ENCODE data around the gene PTPRN2. TPM values are rescaled to one million over a fixed set of nuclear protein-coding genes. Genes with fewer than 3 reads are reported as not detected.
A peak's percentile ranks its signal among the peaks of the same experiment; 100 is the strongest.

Gene PTPRN2
- total and polyA plus RNA-seq, 2 donors, result 1.7 to 1.9 TPM

GRCh38 chr7:157928171-157928794 is 659.3 kb downstream of the PTPRN2 start:
- no peaks in the 10 kb centered on the region for H3K36me3 ChIP-seq (ENCODE audit: control insufficient read depth in 2 of 2, insufficient read depth in 2 of 2, low read length in 1 of 2)
- H3K27me3 ChIP-seq (ENCODE audit: control insufficient read depth in 2 of 2, insufficient read depth in 1 of 2, low read length in 1 of 2), result no peaks in the 10 kb centered on the region
- H3K9me3 ChIP-seq (ENCODE audit: control insufficient read depth in 2 of 2, insufficient read depth in 1 of 2, low read length in 1 of 2), result no peaks in the 10 kb centered on the region
- 96% methylated on average over 12 of the region's 12 CpGs for WGBS
- H3K4me3 ChIP-seq (ENCODE audit: low read length in 2 of 2), result no peak overlapping the region
- H3K27ac ChIP-seq (ENCODE audit: low read depth in 1 of 2, low read length in 1 of 2), result no peak overlapping the region
- no peaks in the 10 kb centered on the region for H3K4me1 ChIP-seq (ENCODE audit: control insufficient read depth in 2 of 2, insufficient read depth in 2 of 2, low read length in 2 of 2)
- no peak for DNase-seq (ENCODE audit: low read depth in 6 of 9, low spot score in 9 of 9)

GRCh38 chr7:157927313-157927925 is 660.2 kb downstream of the PTPRN2 start:
- WGBS, result 35% methylated on average over 14 of the region's 14 CpGs
- Histone ChIP-seq H3K36me3 (ENCODE audit: control insufficient read depth in 2 of 2, insufficient read depth in 2 of 2, low read length in 1 of 2) (no peaks in the 10 kb centered on the region), H3K9me3 (ENCODE audit: control insufficient read depth in 2 of 2, insufficient read depth in 1 of 2, low read length in 1 of 2) (no peaks in the 10 kb centered on the region), H3K4me1 (ENCODE audit: control insufficient read depth in 2 of 2, insufficient read depth in 2 of 2, low read length in 2 of 2) (no peaks in the 10 kb centered on the region), H3K27ac (ENCODE audit: low read depth in 1 of 2, low read length in 1 of 2) (peak overlapping the region in 1 of 2 donors; percentile 8), H3K4me3 (ENCODE audit: low read length in 2 of 2) (no peak overlapping the region), H3K27me3 (ENCODE audit: control insufficient read depth in 2 of 2, insufficient read depth in 1 of 2, low read length in 1 of 2) (no peaks in the 10 kb centered on the region)
- peak in 5 of 9 donors; percentile 17 to 50 (median 21) for DNase-seq (ENCODE audit: low read depth in 6 of 9, low spot score in 9 of 9)

GRCh38 chr7:157926521-157927150 is 661.0 kb downstream of the PTPRN2 start:
- 41% methylated on average over 16 of the region's 16 CpGs for WGBS
- H3K4me3 ChIP-seq (ENCODE audit: low read length in 2 of 2), result no peak overlapping the region

GRCh38 chr7:157926107-157926506 is 661.5 kb downstream of the PTPRN2 start:
- no peaks in the 10 kb centered on the region for H3K36me3 ChIP-seq (ENCODE audit: control insufficient read depth in 2 of 2, insufficient read depth in 2 of 2, low read length in 1 of 2)
- H3K27me3 ChIP-seq (ENCODE audit: control insufficient read depth in 2 of 2, insufficient read depth in 1 of 2, low read length in 1 of 2), result no peaks in the 10 kb centered on the region
- DNase-seq (ENCODE audit: low read depth in 6 of 9, low spot score in 9 of 9), result peak in 1 of 9 donors; percentile 2
- no peak overlapping the region for H3K27ac ChIP-seq (ENCODE audit: low read depth in 1 of 2, low read length in 1 of 2)
- H3K4me3 ChIP-seq (ENCODE audit: low read length in 2 of 2), result no peak overlapping the region
- no peaks in the 10 kb centered on the region for H3K9me3 ChIP-seq (ENCODE audit: control insufficient read depth in 2 of 2, insufficient read depth in 1 of 2, low read length in 1 of 2)
- no peaks in the 10 kb centered on the region for H3K4me1 ChIP-seq (ENCODE audit: control insufficient read depth in 2 of 2, insufficient read depth in 2 of 2, low read length in 2 of 2)
- WGBS, result 14% methylated on average over 5 of the region's 5 CpGs

More at GRCh38 chr7:157926521-157927150, 661.0 kb downstream of the PTPRN2 start:
- Histone ChIP-seq H3K36me3 (ENCODE audit: control insufficient read depth in 2 of 2, insufficient read depth in 2 of 2, low read length in 1 of 2) (no peaks in the 10 kb centered on the region), H3K4me1 (ENCODE audit: control insufficient read depth in 2 of 2, insufficient read depth in 2 of 2, low read length in 2 of 2) (no peaks in the 10 kb centered on the region), H3K27me3 (ENCODE audit: control insufficient read depth in 2 of 2, insufficient read depth in 1 of 2, low read length in 1 of 2) (no peaks in the 10 kb centered on the region), H3K27ac (ENCODE audit: low read depth in 1 of 2, low read length in 1 of 2) (peak overlapping the region in 1 of 2 donors; percentile 32), H3K9me3 (ENCODE audit: control insufficient read depth in 2 of 2, insufficient read depth in 1 of 2, low read length in 1 of 2) (no peaks in the 10 kb centered on the region)
- peak in 5 of 9 donors; percentile 15 to 55 (median 27) for DNase-seq (ENCODE audit: low read depth in 6 of 9, low spot score in 9 of 9)

GRCh38 chr7:157925383-157925875 is 662.2 kb downstream of the PTPRN2 start:
- WGBS, result 93% methylated on average over 17 of the region's 17 CpGs
- Histone ChIP-seq H3K4me1 (ENCODE audit: control insufficient read depth in 2 of 2, insufficient read depth in 2 of 2, low read length in 2 of 2) (no peaks in the 10 kb centered on the region), H3K27me3 (ENCODE audit: control insufficient read depth in 2 of 2, insufficient read depth in 1 of 2, low read length in 1 of 2) (no peaks in the 10 kb centered on the region), H3K4me3 (ENCODE audit: low read length in 2 of 2) (no peak overlapping the region), H3K36me3 (ENCODE audit: control insufficient read depth in 2 of 2, insufficient read depth in 2 of 2, low read length in 1 of 2) (no peaks in the 10 kb centered on the region), H3K27ac (ENCODE audit: low read depth in 1 of 2, low read length in 1 of 2) (no peak overlapping the region), H3K9me3 (ENCODE audit: control insufficient read depth in 2 of 2, insufficient read depth in 1 of 2, low read length in 1 of 2) (no peaks in the 10 kb centered on the region)
- DNase-seq (ENCODE audit: low read depth in 6 of 9, low spot score in 9 of 9), result no peak

- Histone ChIP-seq H3K36me3 (ENCODE audit: control insufficient read depth in 2 of 2, insufficient read depth in 2 of 2, low read length in 1 of 2) (no peaks in the 10 kb centered on the region), H3K27ac (ENCODE audit: low read depth in 1 of 2, low read length in 1 of 2) (no peak overlapping the region), H3K27me3 (ENCODE audit: control insufficient read depth in 2 of 2, insufficient read depth in 1 of 2, low read length in 1 of 2) (no peaks in the 10 kb centered on the region), H3K4me3 (ENCODE audit: low read length in 2 of 2) (no peak overlapping the region), H3K4me1 (ENCODE audit: control insufficient read depth in 2 of 2, insufficient read depth in 2 of 2, low read length in 2 of 2) (no peaks in the 10 kb centered on the region), H3K9me3 (ENCODE audit: control insufficient read depth in 2 of 2, insufficient read depth in 1 of 2, low read length in 1 of 2) (no peaks in the 10 kb centered on the region)
- DNase-seq (ENCODE audit: low read depth in 6 of 9, low spot score in 9 of 9), result no peak
- 95% methylated on average over 16 of the region's 16 CpGs for WGBS
These were observed 663.6 kb downstream of the PTPRN2 start for GRCh38 chr7:157923903-157924630.

- no peaks in the 10 kb centered on the region for H3K9me3 ChIP-seq (ENCODE audit: control insufficient read depth in 2 of 2, insufficient read depth in 1 of 2, low read length in 1 of 2)
- DNase-seq (ENCODE audit: low read depth in 6 of 9, low spot score in 9 of 9), result no peak
- H3K4me1 ChIP-seq (ENCODE audit: control insufficient read depth in 2 of 2, insufficient read depth in 2 of 2, low read length in 2 of 2), result no peaks in the 10 kb centered on the region
- 89% methylated on average over 8 of the region's 8 CpGs for WGBS
- no peak overlapping the region for H3K4me3 ChIP-seq (ENCODE audit: low read length in 2 of 2)
- H3K27me3 ChIP-seq (ENCODE audit: control insufficient read depth in 2 of 2, insufficient read depth in 1 of 2, low read length in 1 of 2), result no peaks in the 10 kb centered on the region
- no peaks in the 10 kb centered on the region for H3K36me3 ChIP-seq (ENCODE audit: control insufficient read depth in 2 of 2, insufficient read depth in 2 of 2, low read length in 1 of 2)
- H3K27ac ChIP-seq (ENCODE audit: low read depth in 1 of 2, low read length in 1 of 2), result no peak overlapping the region
These were observed 665.0 kb downstream of the PTPRN2 start for GRCh38 chr7:157922576-157922975.

GRCh38 chr7:157918326-157919080 is 669.1 kb downstream of the PTPRN2 start:
- H3K27ac ChIP-seq (ENCODE audit: low read depth in 1 of 2, low read length in 1 of 2), result no peak overlapping the region
- no peak for DNase-seq (ENCODE audit: low read depth in 6 of 9, low spot score in 9 of 9)
- no peaks in the 10 kb centered on the region for H3K27me3 ChIP-seq (ENCODE audit: control insufficient read depth in 2 of 2, insufficient read depth in 1 of 2, low read length in 1 of 2)
- peaks cover 0 to 2% of the 10 kb centered on the region in 2 donors for H3K9me3 ChIP-seq (ENCODE audit: control insufficient read depth in 2 of 2, insufficient read depth in 1 of 2, low read length in 1 of 2)
- no peak overlapping the region for H3K4me3 ChIP-seq (ENCODE audit: low read length in 2 of 2)
- no peaks in the 10 kb centered on the region for H3K4me1 ChIP-seq (ENCODE audit: control insufficient read depth in 2 of 2, insufficient read depth in 2 of 2, low read length in 2 of 2)
- H3K36me3 ChIP-seq (ENCODE audit: control insufficient read depth in 2 of 2, insufficient read depth in 2 of 2, low read length in 1 of 2), result no peaks in the 10 kb centered on the region
- WGBS, result 93% methylated on average over 29 of the region's 29 CpGs

Measured in thymus (tissue), 11 donors.